Thyroid gland (tissue), 4 donors: ENCODE results near the gene SCGN. TPM values are rescaled to one million over a fixed set of nuclear protein-coding genes. Genes with fewer than 3 reads are reported as not detected.

Experiments used
- DNase-seq, 2 donors: peaks; one replicate each; pipeline ENCODE4 v3.0.0-alpha.2; 2019
- H3K27ac ChIP-seq, 3 donors: fragments of 200-600 bp; sonication (generic); 1 replicate in 2 of 3; 2 replicates in 1 of 3; pipeline ENCODE4 v1.5.1; 2016 to 2019; ENCODE audit warnings: mild to moderate bottlenecking in 1 of 3, moderate library complexity in 1 of 3
- H3K27me3 ChIP-seq: fragments of 200-600 bp; sonication (generic); one replicate; pipeline ENCODE4 v1.5.1; 2019
- H3K36me3 ChIP-seq, 2 donors: fragments of 200-600 bp; sonication (generic); one replicate each; pipeline ENCODE4 v1.5.1; 2016 to 2019
- H3K4me1 ChIP-seq, 2 donors: fragments of 200-600 bp; sonication (generic); one replicate each; pipeline ENCODE4 v1.5.1; 2017 to 2019
- H3K4me3 ChIP-seq, 3 donors: fragments of 200-600 bp; sonication (generic); replicated peaks in 1 of 3; 1 replicate in 2 of 3; 2 replicates in 1 of 3; pipeline ENCODE4 v1.5.1; 2016; ENCODE audit warnings: mild to moderate bottlenecking in 1 of 3
- H3K9me3 ChIP-seq: fragments of 200-600 bp; sonication (generic); one replicate; pipeline ENCODE4 v1.5.1; 2017
- CTCF ChIP-seq, 6 experiments: fragments of 200-600 bp in 3 of 6; fragments of 450-650 bp in 3 of 6; sonication (generic) in 3 of 6; IDR thresholded peaks; one replicate each; pipeline ENCODE4 v1.5.1; 2016 to 2019; ENCODE audit warnings: antibody characterized with exemption in 6 of 6, mild to moderate bottlenecking in 2 of 6, inconsistent platforms in 1 of 6, moderate library complexity in 1 of 6
- POLR2A ChIP-seq, 2 donors: fragments of 450-650 bp; IDR thresholded peaks; one replicate each; pipeline ENCODE4 v1.6.1; 2017; ENCODE audit warnings: antibody characterized with exemption in 2 of 2, mild to moderate bottlenecking in 2 of 2, moderate library complexity in 1 of 2
- WGBS, 2 donors: methylation state at CpG; one replicate each; pipeline ENCODE4 v1.1.5; 2017; 5-methylcytosine and 5-hydroxymethylcytosine counted together
- intact Hi-C: fragments of 100-400 bp; cut with DNase I; formaldehyde crosslinking; loops from one replicate; pipeline ENCODE4 v1.15.1; 2023
- total RNA-seq, 4 donors: library from RNA; depleted of rRNA; stranded (reverse); fragments of >200 nt; gene quantifications; one replicate each; pipeline ENCODE4 v1.2.3, GENCODE V29; 2016

The SCGN gene
- total RNA-seq, 4 donors from 2014 or later = 1.2 to 6.2 TPM; not detected in 2

- no peaks in the 10 kb centered on the region for H3K36me3 ChIP-seq
- no peaks in the 10 kb centered on the region for H3K4me1 ChIP-seq
- 75 to 77% methylated on average over 3 of the region's 3 CpGs for WGBS, 2 donors
- intact Hi-C loops = no loop called here
- no peak for DNase-seq
- no peaks in the 10 kb centered on the region for H3K27me3 ChIP-seq
- H3K4me3 ChIP-seq = no peak overlapping the region
- no peak overlapping the region for H3K27ac ChIP-seq
- TF ChIP-seq POLR2A (IDR thresholded peaks at IDR 0.05) = no peak
- TF ChIP-seq CTCF (IDR thresholded peaks at IDR 0.05) = no peak
- no peaks in the 10 kb centered on the region for H3K9me3 ChIP-seq
Measured at GRCh38 chr6:25681848-25682247, 29.8 kb downstream of the SCGN start.

GRCh38 chr6:25682324-25682723, 30.3 kb downstream of the SCGN start:
- no peak for DNase-seq
- Histone ChIP-seq H3K27ac (no peak overlapping the region), H3K36me3 (no peaks in the 10 kb centered on the region), H3K4me3 (no peak overlapping the region), H3K27me3 (no peaks in the 10 kb centered on the region), H3K4me1 (no peaks in the 10 kb centered on the region), H3K9me3 (no peaks in the 10 kb centered on the region)
- WGBS, 2 donors = 52 to 63% methylated on average over 4 of the region's 4 CpGs
- intact Hi-C loops = no loop called here
- TF ChIP-seq CTCF (IDR thresholded peaks at IDR 0.05) (no peak), POLR2A (IDR thresholded peaks at IDR 0.05) (no peak)

GRCh38 chr6:25684565-25684964, 32.5 kb downstream of the SCGN start:
- Histone ChIP-seq H3K9me3 (no peaks in the 10 kb centered on the region), H3K27ac (no peak overlapping the region), H3K4me3 (no peak overlapping the region), H3K27me3 (no peaks in the 10 kb centered on the region), H3K4me1 (no peaks in the 10 kb centered on the region), H3K36me3 (no peaks in the 10 kb centered on the region)
- DNase-seq = no peak
- WGBS, 2 donors = 57 to 70% methylated on average over 2 of the region's 2 CpGs
- intact Hi-C loops = no loop called here
- TF ChIP-seq POLR2A (IDR thresholded peaks at IDR 0.05) (no peak), CTCF (IDR thresholded peaks at IDR 0.05) (no peak)

GRCh38 chr6:25685251-25685650, 33.2 kb downstream of the SCGN start:
- no peaks in the 10 kb centered on the region for H3K9me3 ChIP-seq
- TF ChIP-seq CTCF (IDR thresholded peaks at IDR 0.05) (no peak), POLR2A (IDR thresholded peaks at IDR 0.05) (no peak)
- DNase-seq = no peak
- no peak overlapping the region for H3K4me3 ChIP-seq
- no peaks in the 10 kb centered on the region for H3K4me1 ChIP-seq
- H3K27ac ChIP-seq = no peak overlapping the region
- intact Hi-C loops = no loop called here
- no peaks in the 10 kb centered on the region for H3K36me3 ChIP-seq
- 52 to 100% methylated on average over 1 of the region's 1 CpG for WGBS, 2 donors
- no peaks in the 10 kb centered on the region for H3K27me3 ChIP-seq

GRCh38 chr6:25685896-25686295, 33.9 kb downstream of the SCGN start:
- H3K4me3 ChIP-seq = no peak overlapping the region
- no peaks in the 10 kb centered on the region for H3K36me3 ChIP-seq
- no peak overlapping the region for H3K27ac ChIP-seq
- no peaks in the 10 kb centered on the region for H3K27me3 ChIP-seq
- no peak for DNase-seq
- 86 to 89% methylated on average over 5 of the region's 5 CpGs for WGBS, 2 donors
- intact Hi-C loops = no loop called here
- H3K9me3 ChIP-seq = no peaks in the 10 kb centered on the region
- TF ChIP-seq POLR2A (IDR thresholded peaks at IDR 0.05) (no peak), CTCF (IDR thresholded peaks at IDR 0.05) (no peak)
- no peaks in the 10 kb centered on the region for H3K4me1 ChIP-seq
